GM12875 (cell line): ENCODE data around the gene MYZAP.

Source experiments
- H3K4me3 ChIP-seq: one replicate; pipeline ENCODE4 v1.5.1; 2011; ENCODE audit warnings: low read depth, low read length, control low read depth
- TF ChIP-seq, protein P1 (sequence below): IDR thresholded peaks from 2 replicates; pipeline ENCODE4 v1.5.1; 2011; ENCODE audit warnings: low read depth, mild to moderate bottlenecking, control low read depth, inconsistent platforms, low read length, moderate library complexity, borderline replicate concordance; ENCODE audit not compliant: insufficient read depth

The MYZAP gene

DNA sequence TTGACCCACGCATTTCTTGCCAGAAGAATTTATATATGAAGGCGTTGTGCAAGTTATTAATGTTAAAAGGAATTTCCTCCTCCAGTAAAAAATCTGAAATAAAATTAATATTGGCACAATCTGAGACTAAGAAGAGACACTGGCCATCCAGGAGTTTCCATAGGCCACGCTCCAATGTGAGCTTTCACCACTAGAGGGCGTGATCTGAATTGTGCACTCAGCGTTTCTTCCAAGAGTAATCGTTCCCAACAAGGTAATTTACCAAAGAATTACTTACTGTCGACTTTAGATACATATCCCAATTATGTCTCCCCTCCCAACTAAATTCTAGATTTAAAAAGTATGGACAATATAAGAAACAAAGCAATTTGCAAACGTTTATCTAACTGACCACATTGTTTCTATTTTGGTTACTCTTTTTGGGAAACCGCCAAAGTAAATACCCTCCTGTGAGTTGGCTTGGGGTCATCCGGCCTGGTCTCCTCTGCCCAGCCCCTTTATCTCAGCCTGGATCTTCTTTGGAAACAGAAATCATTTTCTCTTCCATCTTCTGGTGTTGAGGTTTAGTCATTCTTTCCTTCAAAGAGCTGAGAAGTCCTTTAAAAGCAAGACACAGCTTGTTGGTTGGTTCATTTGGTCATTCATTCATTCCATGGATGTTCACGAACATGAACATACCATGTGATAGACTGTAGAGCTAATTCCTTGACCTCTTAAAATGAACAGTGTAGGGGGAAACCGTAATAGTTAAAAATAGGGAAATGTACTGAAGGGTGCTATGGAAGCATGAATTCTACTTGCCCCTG is 141.0 kb downstream of the MYZAP start:
- TF ChIP-seq, protein P1, sequence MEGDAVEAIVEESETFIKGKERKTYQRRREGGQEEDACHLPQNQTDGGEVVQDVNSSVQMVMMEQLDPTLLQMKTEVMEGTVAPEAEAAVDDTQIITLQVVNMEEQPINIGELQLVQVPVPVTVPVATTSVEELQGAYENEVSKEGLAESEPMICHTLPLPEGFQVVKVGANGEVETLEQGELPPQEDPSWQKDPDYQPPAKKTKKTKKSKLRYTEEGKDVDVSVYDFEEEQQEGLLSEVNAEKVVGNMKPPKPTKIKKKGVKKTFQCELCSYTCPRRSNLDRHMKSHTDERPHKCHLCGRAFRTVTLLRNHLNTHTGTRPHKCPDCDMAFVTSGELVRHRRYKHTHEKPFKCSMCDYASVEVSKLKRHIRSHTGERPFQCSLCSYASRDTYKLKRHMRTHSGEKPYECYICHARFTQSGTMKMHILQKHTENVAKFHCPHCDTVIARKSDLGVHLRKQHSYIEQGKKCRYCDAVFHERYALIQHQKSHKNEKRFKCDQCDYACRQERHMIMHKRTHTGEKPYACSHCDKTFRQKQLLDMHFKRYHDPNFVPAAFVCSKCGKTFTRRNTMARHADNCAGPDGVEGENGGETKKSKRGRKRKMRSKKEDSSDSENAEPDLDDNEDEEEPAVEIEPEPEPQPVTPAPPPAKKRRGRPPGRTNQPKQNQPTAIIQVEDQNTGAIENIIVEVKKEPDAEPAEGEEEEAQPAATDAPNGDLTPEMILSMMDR: peak; percentile 82
- no peak overlapping the region for H3K4me3 ChIP-seq

DNA sequence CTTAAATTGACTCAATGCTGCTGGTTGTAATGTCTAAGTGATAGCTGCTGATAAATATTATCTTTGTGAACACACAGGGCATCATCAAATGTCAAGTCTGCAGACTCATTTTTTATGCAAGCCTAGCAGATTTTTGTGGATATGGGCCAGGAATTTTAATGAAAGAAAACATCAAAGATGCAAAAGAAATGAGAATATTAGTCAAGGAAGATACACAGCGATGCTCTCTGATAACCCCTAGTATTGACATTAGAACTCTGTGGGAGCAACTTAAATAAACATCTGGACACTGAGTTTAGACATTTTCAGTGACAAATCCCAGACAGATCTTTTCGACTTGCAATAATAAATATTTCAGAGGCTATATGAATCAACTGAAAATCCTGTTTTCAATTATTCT is 143.2 kb downstream of the MYZAP start:
- TF ChIP-seq, protein P1: no peak

More for the DNA sequence above, 143.2 kb downstream of the MYZAP start:
- H3K4me3 ChIP-seq: no peak overlapping the region
